SJSA1 (cell line): ENCODE data around the gene COL15A1. TPM values are rescaled to one million over a fixed set of nuclear protein-coding genes. Genes with fewer than 3 reads are reported as not detected.
"Not testable (repeated sequence)": the region's sequence is repeated elsewhere in the genome, so short reads cannot be mapped to it uniquely, and the experiment has no call there.

Source experiments
- DNase-seq, 2 experiments: peaks; one replicate each; pipeline ENCODE4 v3.0.0-alpha.2; 2015 to 2020; ENCODE audit warnings: low spot score in 2 of 2, low read depth in 1 of 2
- H3K27ac ChIP-seq: fragments of 250-450 bp; sonication (Bioruptor Pico); 2 replicates; pipeline ENCODE4 v1.5.1; 2020; ENCODE audit warnings: mild to moderate bottlenecking, moderate library complexity
- H3K27me3 ChIP-seq: fragments of 250-450 bp; sonication (Bioruptor Pico); replicated peaks from 2 replicates; pipeline ENCODE4 v1.5.1; 2020; ENCODE audit warnings: mild to moderate bottlenecking, moderate library complexity
- H3K36me3 ChIP-seq: fragments of 250-450 bp; sonication (Bioruptor Pico); 2 replicates; pipeline ENCODE4 v1.5.1; 2020; ENCODE audit warnings: mild to moderate bottlenecking
- H3K4me1 ChIP-seq: fragments of 250-450 bp; sonication (Bioruptor Pico); replicated peaks from 2 replicates; pipeline ENCODE4 v1.6.1; 2021; ENCODE audit warnings: mild to moderate bottlenecking
- H3K4me3 ChIP-seq: fragments of 250-450 bp; sonication (Bioruptor Pico); 2 replicates; pipeline ENCODE4 v1.5.1; 2020; ENCODE audit warnings: mild to moderate bottlenecking
- H3K9me3 ChIP-seq: fragments of 250-450 bp; sonication (Bioruptor Pico); replicated peaks from 2 replicates; pipeline ENCODE4 v1.5.1; 2020; ENCODE audit warnings: mild to moderate bottlenecking
- total RNA-seq: library from RNA; depleted of rRNA; stranded (reverse); fragments of >200 nt; shearing (Covaris generic); gene quantifications from 2 replicates; pipeline ENCODE4 v1.2.3, GENCODE V29; 2014

COL15A1 gene
- total RNA-seq, 1 experiment from 2014 or later, result 0.50 TPM

GRCh38 chr9:99001892-99002291, 58.2 kb downstream of the COL15A1 start:
- Histone ChIP-seq H3K36me3 (no peaks in the 10 kb centered on the region), H3K27me3 (no peaks in the 10 kb centered on the region), H3K4me3 (no peak overlapping the region), H3K4me1 (peaks cover 15% of the 10 kb centered on the region), H3K9me3 (no peaks in the 10 kb centered on the region), H3K27ac (no peak overlapping the region)
- DNase-seq, result no peak

GRCh38 chr9:99002706-99003105, 59.0 kb downstream of the COL15A1 start:
- H3K27ac ChIP-seq, result no peak overlapping the region
- H3K4me1 ChIP-seq, result peaks cover 11% of the 10 kb centered on the region
- no peak for DNase-seq

DNA sequence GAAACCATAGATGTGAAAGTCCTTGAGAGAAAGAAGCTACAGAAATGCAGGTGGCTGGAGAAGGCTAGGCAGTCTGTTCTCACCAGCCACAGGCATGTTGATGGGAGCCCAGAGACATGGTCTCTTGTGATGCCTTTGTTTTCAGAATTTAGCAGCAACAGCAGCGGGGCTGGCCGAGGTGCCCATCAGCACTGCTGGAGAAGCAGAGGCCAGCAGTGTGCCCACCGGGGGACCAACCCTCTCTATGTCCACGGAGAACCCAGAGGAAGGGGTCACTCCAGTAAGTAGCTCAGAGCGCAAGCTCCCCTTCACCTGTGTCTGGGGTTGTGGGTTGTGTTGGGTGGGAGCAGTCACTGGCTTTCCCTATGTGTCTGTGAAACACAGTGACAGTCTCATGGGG, 59.6 kb downstream of the COL15A1 start:
- no peak for DNase-seq
- H3K27ac ChIP-seq, result no peak overlapping the region
- H3K4me1 ChIP-seq, result peaks cover 8% of the 10 kb centered on the region
- H3K27me3 ChIP-seq, result no peaks in the 10 kb centered on the region
- no peaks in the 10 kb centered on the region for H3K9me3 ChIP-seq
- no peaks in the 10 kb centered on the region for H3K36me3 ChIP-seq
- no peak overlapping the region for H3K4me3 ChIP-seq

More at GRCh38 chr9:99002706-99003105, 59.0 kb downstream of the COL15A1 start:
- no peaks in the 10 kb centered on the region for H3K9me3 ChIP-seq
- H3K4me3 ChIP-seq, result no peak overlapping the region
- H3K27me3 ChIP-seq, result no peaks in the 10 kb centered on the region
- H3K36me3 ChIP-seq, result no peaks in the 10 kb centered on the region

- Histone ChIP-seq H3K9me3 (no peaks in the 10 kb centered on the region), H3K4me1 (no peaks in the 10 kb centered on the region), H3K27ac (no peak overlapping the region), H3K4me3 (no peak overlapping the region), H3K36me3 (no peaks in the 10 kb centered on the region), H3K27me3 (no peaks in the 10 kb centered on the region)
- DNase-seq, result no peak
These were observed 60.4 kb downstream of the COL15A1 start for GRCh38 chr9:99004115-99004514.

DNA sequence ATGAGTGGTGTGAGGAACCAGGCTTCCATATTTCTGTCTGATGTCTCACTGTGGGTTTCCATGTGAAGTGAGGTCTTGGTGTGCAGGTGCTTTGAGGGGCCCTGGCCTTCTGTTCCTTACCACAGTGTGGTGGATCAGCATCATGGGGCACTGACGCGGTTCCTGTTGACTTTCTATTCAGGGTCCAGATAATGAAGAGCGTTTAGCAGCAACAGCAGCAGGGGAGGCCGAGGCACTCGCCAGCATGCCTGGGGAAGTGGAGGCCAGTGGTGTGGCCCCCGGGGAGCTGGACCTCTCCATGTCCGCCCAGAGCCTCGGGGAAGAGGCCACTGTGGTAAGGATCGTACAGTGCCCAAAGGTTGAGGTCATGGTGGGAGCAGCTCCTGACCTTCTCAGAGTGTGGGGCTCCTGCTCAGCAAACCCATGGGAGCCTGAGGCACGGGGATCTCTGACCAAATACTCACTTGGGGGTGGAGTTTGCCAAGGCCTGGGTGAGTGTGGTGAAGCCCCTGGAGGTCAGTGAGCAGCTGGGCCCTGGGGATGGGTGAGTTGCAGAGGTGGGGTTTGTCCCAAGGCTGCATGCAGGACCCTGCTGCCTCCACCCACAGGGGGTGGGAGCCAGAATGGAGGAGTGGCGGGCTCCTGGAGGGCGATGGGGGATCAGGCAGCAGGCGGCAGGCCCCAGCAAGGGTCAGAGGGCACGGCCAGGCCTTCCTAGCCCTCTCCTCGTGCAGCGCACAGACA, 61.2 kb downstream of the COL15A1 start:
- Histone ChIP-seq H3K9me3 (no peaks in the 10 kb centered on the region), H3K4me1 (no peaks in the 10 kb centered on the region), H3K4me3 (no peak overlapping the region), H3K27me3 (no peaks in the 10 kb centered on the region), H3K27ac (no peak overlapping the region), H3K36me3 (no peaks in the 10 kb centered on the region)
- no peak for DNase-seq

GRCh38 chr9:99005651-99006050, 61.9 kb downstream of the COL15A1 start:
- Histone ChIP-seq H3K4me3 (no peak overlapping the region), H3K36me3 (no peaks in the 10 kb centered on the region), H3K27ac (no peak overlapping the region), H3K4me1 (no peaks in the 10 kb centered on the region), H3K9me3 (no peaks in the 10 kb centered on the region), H3K27me3 (no peaks in the 10 kb centered on the region)
- no peak for DNase-seq

DNA sequence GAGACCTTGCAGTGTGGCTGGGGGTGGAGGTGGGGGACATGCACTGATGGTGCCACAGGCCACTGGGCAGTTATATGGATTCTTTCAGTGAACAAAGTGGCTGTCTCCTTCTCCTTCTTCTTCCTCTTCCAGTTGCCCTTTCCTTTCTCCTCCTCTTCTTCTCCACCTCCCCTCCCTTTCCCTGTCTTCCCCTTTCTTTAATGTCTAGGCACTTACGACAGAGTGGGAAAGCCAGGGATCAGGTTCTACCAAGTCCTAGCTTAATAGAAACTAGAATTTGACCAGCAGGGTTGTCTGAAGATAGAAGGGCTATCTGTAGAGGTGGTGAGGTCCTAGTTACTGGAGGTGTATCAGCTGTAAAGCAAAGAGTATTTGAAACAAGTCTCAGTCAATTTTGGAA, 62.8 kb downstream of the COL15A1 start:
- DNase-seq, result no peak
- no peaks in the 10 kb centered on the region for H3K4me1 ChIP-seq

DNA sequence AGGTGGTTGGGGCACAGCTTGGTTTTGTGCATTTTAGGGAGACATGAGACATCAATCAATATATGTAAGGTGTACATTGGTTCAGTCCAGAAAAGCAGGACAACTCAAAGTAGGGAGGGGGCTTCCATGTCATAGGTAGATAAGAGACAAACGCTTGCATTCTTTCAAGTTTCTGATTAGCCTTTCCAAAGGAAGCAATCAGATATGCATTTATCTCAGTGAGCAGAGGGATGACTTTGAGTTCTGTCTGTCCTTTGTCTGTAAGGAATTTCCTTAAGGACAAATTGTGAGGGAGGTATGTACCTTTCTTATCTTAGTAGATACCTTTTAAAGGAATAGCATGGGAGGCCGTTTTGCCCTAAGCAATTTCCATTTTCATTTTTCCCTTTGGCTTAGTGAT, 63.3 kb downstream of the COL15A1 start:
- Histone ChIP-seq H3K9me3 (no peaks in the 10 kb centered on the region), H3K4me3 (no peak overlapping the region), H3K27me3 (no peaks in the 10 kb centered on the region), H3K27ac (no peak overlapping the region), H3K4me1 (no peaks in the 10 kb centered on the region), H3K36me3 (no peaks in the 10 kb centered on the region)
- no peak for DNase-seq

More for the DNA sequence above, 62.8 kb downstream of the COL15A1 start:
- H3K9me3 ChIP-seq, result no peaks in the 10 kb centered on the region
- H3K27ac ChIP-seq, result no peak overlapping the region
- no peaks in the 10 kb centered on the region for H3K27me3 ChIP-seq
- no peaks in the 10 kb centered on the region for H3K36me3 ChIP-seq
- H3K4me3 ChIP-seq, result no peak overlapping the region

GRCh38 chr9:99008203-99008602, 64.5 kb downstream of the COL15A1 start:
- Histone ChIP-seq H3K4me1 (peaks cover under 1% of the 10 kb centered on the region; the same call in 1 of the 2 replicates), H3K36me3 (no peaks in the 10 kb centered on the region), H3K27me3 (no peaks in the 10 kb centered on the region), H3K4me3 (no peak overlapping the region), H3K27ac (no peak overlapping the region), H3K9me3 (no peaks in the 10 kb centered on the region)
- no peak for DNase-seq

DNA sequence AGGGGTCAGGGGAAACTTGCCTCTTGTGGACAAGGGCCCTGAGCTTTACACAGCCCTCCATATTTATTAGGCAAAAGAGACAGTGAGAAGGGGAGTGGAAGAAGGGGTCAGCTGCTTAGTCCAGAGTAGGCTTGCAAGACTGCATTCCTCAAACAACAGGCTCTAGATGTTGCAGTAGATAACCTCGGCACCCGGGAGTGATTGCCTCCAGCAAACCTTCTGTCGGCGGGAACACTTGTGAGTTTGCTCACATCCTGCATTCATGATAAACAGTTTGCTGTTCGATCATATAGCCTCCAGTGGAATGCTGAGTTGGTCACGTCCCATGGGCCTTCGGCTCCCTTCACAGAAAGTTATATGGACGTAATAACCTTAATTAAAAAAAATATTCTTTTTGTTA, 66.7 kb downstream of the COL15A1 start:
- not testable (repeated sequence) for H3K4me3 ChIP-seq, H3K36me3 ChIP-seq, H3K9me3 ChIP-seq, DNase-seq, H3K27me3 ChIP-seq, H3K27ac ChIP-seq, H3K4me1 ChIP-seq

GRCh38 chr9:99011161-99011709, 67.5 kb downstream of the COL15A1 start:
- Histone ChIP-seq H3K27ac (no peak overlapping the region), H3K4me3 (no peak overlapping the region), H3K9me3 (no peaks in the 10 kb centered on the region), H3K4me1 (peaks cover 9% of the 10 kb centered on the region), H3K27me3 (no peaks in the 10 kb centered on the region), H3K36me3 (no peaks in the 10 kb centered on the region)
- no peak for DNase-seq

DNA sequence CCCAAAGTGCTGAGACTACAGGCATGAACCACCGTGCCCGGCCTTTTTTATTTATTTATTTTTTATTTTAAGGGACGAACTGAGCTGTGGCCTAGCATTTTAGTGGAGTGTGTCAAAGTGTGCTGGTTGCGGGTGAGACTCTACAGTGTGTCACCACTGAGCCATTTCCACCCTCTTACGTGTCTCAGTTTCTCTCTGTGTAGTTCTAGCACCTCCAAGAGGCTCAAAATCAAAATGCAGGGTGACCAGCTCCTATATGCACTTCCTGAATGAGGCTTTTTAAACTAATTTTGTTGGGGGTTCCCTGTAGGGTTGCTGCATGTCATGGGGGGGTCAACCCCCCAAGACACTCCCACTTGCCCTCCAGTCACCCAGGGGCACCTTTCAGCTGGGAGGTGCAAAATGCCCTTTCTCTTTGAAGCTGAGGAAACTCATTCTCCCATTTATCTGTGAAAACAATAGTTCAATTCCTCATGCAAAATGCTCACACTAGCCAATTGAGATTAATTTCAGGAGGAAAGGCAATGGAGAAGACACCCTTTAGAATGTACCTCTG, 69.3 kb downstream of the COL15A1 start:
- no peaks in the 10 kb centered on the region for H3K9me3 ChIP-seq
- H3K27me3 ChIP-seq, result no peaks in the 10 kb centered on the region
- H3K36me3 ChIP-seq, result no peaks in the 10 kb centered on the region
- DNase-seq, result no peak
- H3K4me3 ChIP-seq, result no peak overlapping the region
- no peak overlapping the region for H3K27ac ChIP-seq
- peaks cover 10% of the 10 kb centered on the region for H3K4me1 ChIP-seq

DNA sequence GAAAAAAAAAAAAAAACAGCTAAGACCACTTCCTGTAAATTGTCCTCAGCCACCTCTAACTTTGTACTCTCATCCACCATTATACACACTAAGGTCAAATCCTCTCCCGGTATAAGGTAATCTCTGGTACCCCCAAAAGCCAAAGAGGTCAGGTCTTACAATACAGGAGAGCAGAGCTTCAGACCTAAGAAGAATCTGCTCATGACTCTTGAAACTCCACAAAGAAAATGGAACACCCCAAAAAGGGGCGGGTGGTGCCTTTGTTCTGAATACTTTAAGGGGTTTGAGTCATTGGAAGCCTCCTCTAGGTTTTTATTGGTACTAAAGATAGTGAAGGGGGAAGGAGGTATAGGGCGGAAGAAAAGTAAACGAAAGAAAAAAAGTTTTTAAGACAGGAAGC, 69.8 kb downstream of the COL15A1 start:
- no peaks in the 10 kb centered on the region for H3K9me3 ChIP-seq
- H3K36me3 ChIP-seq, result no peaks in the 10 kb centered on the region
- DNase-seq, result no peak

GRCh38 chr9:99015448-99015847, 71.7 kb downstream of the COL15A1 start:
- DNase-seq, result no peak
- Histone ChIP-seq H3K27ac (no peak overlapping the region), H3K36me3 (no peaks in the 10 kb centered on the region), H3K4me1 (peaks cover 30% of the 10 kb centered on the region), H3K4me3 (no peak overlapping the region), H3K9me3 (no peaks in the 10 kb centered on the region), H3K27me3 (no peaks in the 10 kb centered on the region)

More for the DNA sequence above, 69.8 kb downstream of the COL15A1 start:
- H3K4me1 ChIP-seq, result peaks cover 13% of the 10 kb centered on the region
- no peaks in the 10 kb centered on the region for H3K27me3 ChIP-seq
- no peak overlapping the region for H3K4me3 ChIP-seq
- no peak overlapping the region for H3K27ac ChIP-seq
